GM12878 (cell line): ENCODE data around the gene GAMT. TPM values are rescaled to one million over a fixed set of nuclear protein-coding genes. Genes with fewer than 3 reads are reported as not detected.

Experiments used
- ATAC-seq: fragments of 200-7000 bp; cut with Tn5 transposase; 3 replicates; pipeline ENCODE4 v1.9.1; 2020; ENCODE audit warnings: mild to moderate bottlenecking, moderate library complexity
- BruUV-seq: library from RNA; stranded (reverse); fragments of 400-500 nt; replicated peaks from 2 replicates; lab custom pipeline; 2021; lab: Mats Ljungman, UMichigan
- CTCF ChIA-PET: fragments of 300-600 bp; sonication (Branson Sonifier 250); formaldehyde crosslinking; extraction: SDS; loops from one replicate; lab custom pipeline; 2021; ENCODE audit warnings: inconsistent platforms; lab: Yijun Ruan, JAX
- POLR2A ChIA-PET: fragments of 350-600 bp; formaldehyde crosslinking; extraction: SDS; loops from one replicate; lab custom pipeline; 2021; ENCODE audit warnings: inconsistent platforms; lab: Charles Lee
- RAD21 ChIA-PET: fragments of 300-600 bp; sonication (Branson Sonifier 250); formaldehyde crosslinking; loops from one replicate; lab custom pipeline; 2023; ENCODE audit warnings: antibody characterized with exemption; ENCODE audit not compliant: unreplicated experiment; lab: Charles Lee
- SMC1A ChIA-PET: fragments of 300-600 bp; sonication (Branson Sonifier 250); formaldehyde crosslinking; loops from one replicate; lab custom pipeline; 2023; ENCODE audit not compliant: unreplicated experiment, uncharacterized antibody; lab: Charles Lee
- DNase-seq: peaks from one replicate; pipeline ENCODE4 v3.0.0-alpha.2; 2011; ENCODE audit warnings: low read depth, low spot score
- FAIRE-seq: peaks from 3 replicates; lab custom pipeline; 2011; peaks lifted over from hg19 to GRCh38; lab: Jason Lieb, UNC
- H2AFZ ChIP-seq: 2 replicates; pipeline ENCODE4 v1.6.0; 2011; ENCODE audit warnings: low read depth, low read length, control low read depth; ENCODE audit not compliant: control insufficient read depth
- H3K27ac ChIP-seq: 2 replicates; pipeline ENCODE4 v1.5.1; 2011; ENCODE audit warnings: control low read depth; ENCODE audit not compliant: control insufficient read depth, insufficient read depth
- H3K27me3 ChIP-seq, 2 experiments: replicated peaks in 1 of 2; 2 replicates each; pipeline versions ENCODE4 v1.6.0 to v1.6.1; 2011; ENCODE audit warnings: low read length in 1 of 2; ENCODE audit not compliant: control insufficient read depth in 2 of 2, insufficient read depth in 2 of 2
- H3K36me3 ChIP-seq, 2 experiments: 2 replicates each; pipeline ENCODE4 v1.5.1; 2011; ENCODE audit warnings: low read length in 1 of 2; ENCODE audit not compliant: control insufficient read depth in 2 of 2, insufficient read depth in 2 of 2
- H3K4me1 ChIP-seq: 2 replicates; pipeline ENCODE4 v1.6.1; 2011; ENCODE audit warnings: mild to moderate bottlenecking, low read length, moderate library complexity, mixed read lengths; ENCODE audit not compliant: control insufficient read depth, insufficient read depth
- H3K4me2 ChIP-seq: 2 replicates; pipeline ENCODE4 v1.6.0; 2011; ENCODE audit warnings: control low read depth; ENCODE audit not compliant: control insufficient read depth, insufficient read depth
- H3K4me3 ChIP-seq: fragments of 200-600 bp; sonication (generic); 2 replicates; pipeline ENCODE4 v1.5.1; 2016
- H3K79me2 ChIP-seq: 2 replicates; pipeline ENCODE4 v1.6.0; 2011; ENCODE audit warnings: low read length; ENCODE audit not compliant: control insufficient read depth, insufficient read depth
- H3K9ac ChIP-seq: 2 replicates; pipeline ENCODE4 v1.8.0; 2011; ENCODE audit warnings: low read length, control low read depth, mixed read lengths; ENCODE audit not compliant: control insufficient read depth, insufficient read depth
- H3K9me3 ChIP-seq: replicated peaks from 3 replicates; pipeline ENCODE4 v1.5.1; 2011; ENCODE audit warnings: mild to moderate bottlenecking, low read length; ENCODE audit not compliant: control insufficient read depth, insufficient read depth
- H4K20me1 ChIP-seq: 2 replicates; pipeline ENCODE4 v1.6.0; 2011; ENCODE audit not compliant: control insufficient read depth, insufficient read depth
- BCL11A ChIP-seq: IDR thresholded peaks from 2 replicates; pipeline ENCODE4 v1.6.1; 2011; ENCODE audit warnings: low read depth, low read length
- CHD1 ChIP-seq: IDR thresholded peaks from 2 replicates; pipeline ENCODE4 v1.6.1; 2012; ENCODE audit warnings: low read depth, low read length, improper control_type of control experiment
- FOS ChIP-seq: IDR thresholded peaks from 3 replicates; pipeline ENCODE4 v1.6.1; 2011; ENCODE audit warnings: borderline replicate concordance; ENCODE audit not compliant: insufficient read length; ENCODE audit errors: extremely low read depth
- HDAC6 ChIP-seq: fragments of 200-600 bp; sonication (generic); IDR thresholded peaks from one replicate; pipeline ENCODE4 v1.8.0; 2017; ENCODE audit warnings: antibody characterized with exemption; ENCODE audit not compliant: unreplicated experiment
- IKZF1 ChIP-seq: fragments of 450-650 bp; conservative IDR thresholded peaks from 2 replicates; pipeline ENCODE4 v1.6.1; 2017; ENCODE audit warnings: antibody characterized with exemption, mild to moderate bottlenecking
- NBN ChIP-seq: fragments of 450-650 bp; IDR thresholded peaks from 2 replicates; pipeline ENCODE4 v1.6.1; 2016
- SIN3A ChIP-seq: IDR thresholded peaks from 2 replicates; pipeline ENCODE4 v1.6.1; 2012; ENCODE audit warnings: low read depth, low read length, improper control_type of control experiment
- SMAD1 ChIP-seq: fragments of 450-650 bp; IDR thresholded peaks from 2 replicates; pipeline ENCODE4 v1.6.1; 2018; ENCODE audit warnings: mild to moderate bottlenecking, low read depth; ENCODE audit not compliant: partially characterized antibody
- SMC3 ChIP-seq: IDR thresholded peaks from 2 replicates; pipeline ENCODE4 v1.6.1; 2011; ENCODE audit warnings: low read length, improper control_type of control experiment, borderline replicate concordance
- WGBS: methylation state at CpG from one replicate; pipeline ENCODE4 v1.1.6; 2016; ENCODE audit warnings: low lambda C conversion rate; ENCODE audit not compliant: insufficient replicate concordance, insufficient coverage; ENCODE audit errors: missing lambda C conversion rate; 5-methylcytosine and 5-hydroxymethylcytosine counted together
- in situ Hi-C: fragments of 300-500 bp; cut with MboI; formaldehyde crosslinking; loops from 9 replicates; pipeline ENCODE4 v1.14.3; 2018; ENCODE audit warnings: mixed read lengths
- intact Hi-C: fragments of 100-400 bp; cut with micrococcal nuclease; formaldehyde crosslinking; loops from one replicate; pipeline ENCODE4 v1.14.2; 2022; ENCODE audit not compliant: unreplicated experiment
- polyA plus RNA-seq, 11 experiments: library from polyadenylated mRNA; depleted of rRNA in 4 of 11; unstranded in 6 of 11; stranded (reverse) in 5 of 11; fragments of >200 nt; fragmentation: Nextera tagmentation in 4 of 11; fragmentation: Illumina TruSeq in 1 of 11; extraction: Ambion mirVana in 4 of 11; extraction: Trizol in 1 of 11; gene quantifications; 1 replicate in 1 of 11; 2 replicates in 10 of 11; pipeline versions ENCODE4 v1.2.1 to v1.2.3, GENCODE V29; 2011 to 2016; ENCODE audit warnings: inconsistent platforms in 2 of 11, missing spikeins in 2 of 11, low read depth in 1 of 11
- total RNA-seq, 4 experiments: library from RNA; depleted of rRNA in 3 of 4; stranded (reverse); fragments of >200 nt in 3 of 4; fragmentation: Illumina TruSeq in 1 of 4; extraction: Trizol in 1 of 4; gene quantifications; 2 replicates each; pipeline versions ENCODE4 v1.2.1 to v1.2.3, GENCODE V29; 2013 to 2021
- TF ChIP-seq, protein P1 (sequence below): fragments of 450-650 bp; formaldehyde crosslinking; IDR thresholded peaks from 2 replicates; pipeline ENCODE4 v1.5.0; 2022; ENCODE audit warnings: mild to moderate bottlenecking, missing genetic modification characterization
- TF ChIP-seq, protein P2 (sequence below): fragments of 450-650 bp; formaldehyde crosslinking; IDR thresholded peaks from 2 replicates; pipeline ENCODE4 v1.4.0; 2020; ENCODE audit warnings: mild to moderate bottlenecking, moderate library complexity
- TF ChIP-seq, protein P3 (sequence below): IDR thresholded peaks from 2 replicates; pipeline ENCODE4 v1.6.1; 2011; ENCODE audit warnings: borderline replicate concordance, low read depth, mild to moderate bottlenecking, moderate library complexity, low read length; ENCODE audit not compliant: insufficient read depth, poor library complexity, severe bottlenecking
- TF ChIP-seq, protein P4 (sequence below): fragments of 450-650 bp; IDR thresholded peaks from 2 replicates; pipeline ENCODE4 v1.6.1; 2014; ENCODE audit warnings: mild to moderate bottlenecking

GAMT gene
- total and polyA plus RNA-seq, 10 of the 15 experiments (the other 5 are each of a cell fraction or from before 2014, with no cell fraction given) = 1.6 to 131 (median 38.8) TPM

DNA sequence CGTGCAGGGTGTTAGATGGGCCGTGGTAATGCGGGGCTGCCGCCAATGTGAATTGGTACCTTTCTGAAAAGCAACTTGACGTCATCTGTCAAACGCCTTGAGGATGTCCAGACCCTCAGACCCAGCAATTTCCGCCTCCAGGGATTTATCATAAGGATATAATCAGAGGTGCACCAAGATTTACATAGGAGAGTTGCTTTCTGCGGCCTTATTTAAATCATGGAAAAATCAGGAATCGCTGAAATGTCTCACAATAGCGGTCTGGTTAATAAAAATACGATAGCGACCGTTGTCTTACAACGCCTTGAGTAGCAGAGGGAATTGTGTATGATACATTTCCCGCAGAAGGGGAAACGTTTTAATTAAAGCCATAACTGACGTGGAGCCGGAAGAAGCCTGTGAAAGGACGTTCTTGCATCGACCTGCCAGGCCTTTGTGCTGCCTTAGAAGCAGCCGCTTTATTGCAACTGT lies 49.9 kb downstream of the GAMT start (continued):
- TF ChIP-seq BCL11A (no peak), FOS (no peak), SMC3 (no peak), SMAD1 (no peak)
- TF ChIP-seq, protein P1, sequence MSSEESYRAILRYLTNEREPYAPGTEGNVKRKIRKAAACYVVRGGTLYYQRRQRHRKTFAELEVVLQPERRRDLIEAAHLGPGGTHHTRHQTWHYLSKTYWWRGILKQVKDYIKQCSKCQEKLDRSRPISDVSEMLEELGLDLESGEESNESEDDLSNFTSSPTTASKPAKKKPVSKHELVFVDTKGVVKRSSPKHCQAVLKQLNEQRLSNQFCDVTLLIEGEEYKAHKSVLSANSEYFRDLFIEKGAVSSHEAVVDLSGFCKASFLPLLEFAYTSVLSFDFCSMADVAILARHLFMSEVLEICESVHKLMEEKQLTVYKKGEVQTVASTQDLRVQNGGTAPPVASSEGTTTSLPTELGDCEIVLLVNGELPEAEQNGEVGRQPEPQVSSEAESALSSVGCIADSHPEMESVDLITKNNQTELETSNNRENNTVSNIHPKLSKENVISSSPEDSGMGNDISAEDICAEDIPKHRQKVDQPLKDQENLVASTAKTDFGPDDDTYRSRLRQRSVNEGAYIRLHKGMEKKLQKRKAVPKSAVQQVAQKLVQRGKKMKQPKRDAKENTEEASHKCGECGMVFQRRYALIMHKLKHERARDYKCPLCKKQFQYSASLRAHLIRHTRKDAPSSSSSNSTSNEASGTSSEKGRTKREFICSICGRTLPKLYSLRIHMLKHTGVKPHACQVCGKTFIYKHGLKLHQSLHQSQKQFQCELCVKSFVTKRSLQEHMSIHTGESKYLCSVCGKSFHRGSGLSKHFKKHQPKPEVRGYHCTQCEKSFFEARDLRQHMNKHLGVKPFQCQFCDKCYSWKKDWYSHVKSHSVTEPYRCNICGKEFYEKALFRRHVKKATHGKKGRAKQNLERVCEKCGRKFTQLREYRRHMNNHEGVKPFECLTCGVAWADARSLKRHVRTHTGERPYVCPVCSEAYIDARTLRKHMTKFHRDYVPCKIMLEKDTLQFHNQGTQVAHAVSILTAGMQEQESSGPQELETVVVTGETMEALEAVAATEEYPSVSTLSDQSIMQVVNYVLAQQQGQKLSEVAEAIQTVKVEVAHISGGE = no peak

DNA sequence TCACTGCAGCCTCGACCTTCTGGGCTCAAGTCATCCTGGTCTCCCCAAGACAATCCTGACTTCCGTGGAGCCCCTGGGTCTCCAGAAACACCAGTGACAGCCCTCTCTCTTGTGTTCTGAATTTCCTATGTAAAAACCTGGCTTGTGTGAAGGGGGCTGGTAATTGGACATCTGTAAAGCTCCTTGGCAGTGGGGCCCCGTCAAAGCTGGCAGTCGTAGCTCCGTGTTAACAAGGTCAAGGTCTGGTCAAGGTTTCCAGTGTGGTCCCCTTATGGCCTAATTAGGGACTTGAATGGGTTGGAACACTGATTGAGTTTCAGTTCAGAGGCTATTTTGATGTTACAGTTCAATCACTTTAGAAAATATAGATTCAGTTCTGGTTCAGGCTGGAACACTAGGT lies 50.5 kb downstream of the GAMT start:
- SMC1A ChIA-PET = no interaction called here
- Histone ChIP-seq H2AFZ (no peak overlapping the region), H3K4me2 (no peak overlapping the region), H4K20me1 (no peaks in the 10 kb centered on the region), H3K36me3 (no peaks in the 10 kb centered on the region), H3K4me1 (no peaks in the 10 kb centered on the region), H3K4me3 (no peak overlapping the region), H3K27me3 (no peaks in the 10 kb centered on the region; a peak in 1 of 4 replicates), H3K9ac (no peak overlapping the region), H3K9me3 (no peaks in the 10 kb centered on the region), H3K79me2 (peaks cover 9% of the 10 kb centered on the region), H3K27ac (no peak overlapping the region)
- BruUV-seq = no TSS peak
- TF ChIP-seq, protein P2, sequence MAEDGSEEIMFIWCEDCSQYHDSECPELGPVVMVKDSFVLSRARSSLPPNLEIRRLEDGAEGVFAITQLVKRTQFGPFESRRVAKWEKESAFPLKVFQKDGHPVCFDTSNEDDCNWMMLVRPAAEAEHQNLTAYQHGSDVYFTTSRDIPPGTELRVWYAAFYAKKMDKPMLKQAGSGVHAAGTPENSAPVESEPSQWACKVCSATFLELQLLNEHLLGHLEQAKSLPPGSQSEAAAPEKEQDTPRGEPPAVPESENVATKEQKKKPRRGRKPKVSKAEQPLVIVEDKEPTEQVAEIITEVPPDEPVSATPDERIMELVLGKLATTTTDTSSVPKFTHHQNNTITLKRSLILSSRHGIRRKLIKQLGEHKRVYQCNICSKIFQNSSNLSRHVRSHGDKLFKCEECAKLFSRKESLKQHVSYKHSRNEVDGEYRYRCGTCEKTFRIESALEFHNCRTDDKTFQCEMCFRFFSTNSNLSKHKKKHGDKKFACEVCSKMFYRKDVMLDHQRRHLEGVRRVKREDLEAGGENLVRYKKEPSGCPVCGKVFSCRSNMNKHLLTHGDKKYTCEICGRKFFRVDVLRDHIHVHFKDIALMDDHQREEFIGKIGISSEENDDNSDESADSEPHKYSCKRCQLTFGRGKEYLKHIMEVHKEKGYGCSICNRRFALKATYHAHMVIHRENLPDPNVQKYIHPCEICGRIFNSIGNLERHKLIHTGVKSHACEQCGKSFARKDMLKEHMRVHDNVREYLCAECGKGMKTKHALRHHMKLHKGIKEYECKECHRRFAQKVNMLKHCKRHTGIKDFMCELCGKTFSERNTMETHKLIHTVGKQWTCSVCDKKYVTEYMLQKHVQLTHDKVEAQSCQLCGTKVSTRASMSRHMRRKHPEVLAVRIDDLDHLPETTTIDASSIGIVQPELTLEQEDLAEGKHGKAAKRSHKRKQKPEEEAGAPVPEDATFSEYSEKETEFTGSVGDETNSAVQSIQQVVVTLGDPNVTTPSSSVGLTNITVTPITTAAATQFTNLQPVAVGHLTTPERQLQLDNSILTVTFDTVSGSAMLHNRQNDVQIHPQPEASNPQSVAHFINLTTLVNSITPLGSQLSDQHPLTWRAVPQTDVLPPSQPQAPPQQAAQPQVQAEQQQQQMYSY (CRISPR knock-in tag) = no peak
- TF ChIP-seq, protein P3, sequence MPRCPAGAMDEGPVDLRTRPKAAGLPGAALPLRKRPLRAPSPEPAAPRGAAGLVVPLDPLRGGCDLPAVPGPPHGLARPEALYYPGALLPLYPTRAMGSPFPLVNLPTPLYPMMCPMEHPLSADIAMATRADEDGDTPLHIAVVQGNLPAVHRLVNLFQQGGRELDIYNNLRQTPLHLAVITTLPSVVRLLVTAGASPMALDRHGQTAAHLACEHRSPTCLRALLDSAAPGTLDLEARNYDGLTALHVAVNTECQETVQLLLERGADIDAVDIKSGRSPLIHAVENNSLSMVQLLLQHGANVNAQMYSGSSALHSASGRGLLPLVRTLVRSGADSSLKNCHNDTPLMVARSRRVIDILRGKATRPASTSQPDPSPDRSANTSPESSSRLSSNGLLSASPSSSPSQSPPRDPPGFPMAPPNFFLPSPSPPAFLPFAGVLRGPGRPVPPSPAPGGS = no peak
- no peak for TF ChIP-seq HDAC6
- no peak for TF ChIP-seq NBN
- no peak for TF ChIP-seq CHD1
- TF ChIP-seq SIN3A = no peak
- TF ChIP-seq, protein P4, sequence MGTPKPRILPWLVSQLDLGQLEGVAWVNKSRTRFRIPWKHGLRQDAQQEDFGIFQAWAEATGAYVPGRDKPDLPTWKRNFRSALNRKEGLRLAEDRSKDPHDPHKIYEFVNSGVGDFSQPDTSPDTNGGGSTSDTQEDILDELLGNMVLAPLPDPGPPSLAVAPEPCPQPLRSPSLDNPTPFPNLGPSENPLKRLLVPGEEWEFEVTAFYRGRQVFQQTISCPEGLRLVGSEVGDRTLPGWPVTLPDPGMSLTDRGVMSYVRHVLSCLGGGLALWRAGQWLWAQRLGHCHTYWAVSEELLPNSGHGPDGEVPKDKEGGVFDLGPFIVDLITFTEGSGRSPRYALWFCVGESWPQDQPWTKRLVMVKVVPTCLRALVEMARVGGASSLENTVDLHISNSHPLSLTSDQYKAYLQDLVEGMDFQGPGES = no peak
- TF ChIP-seq IKZF1 = no peak
- in situ Hi-C loops = no loop called here
- POLR2A ChIA-PET = no interaction called here
- intact Hi-C loops = no loop called here
- RAD21 ChIA-PET = no interaction called here
- 36% methylated on average over 5 of the region's 5 CpGs for whole genome bisulfite sequencing
- ATAC-seq (no peak), DNase-seq (no peak), FAIRE-seq (no peak)
- CTCF ChIA-PET = interaction anchor here (1.1 kb wide), 1 partner anchor 35 kb away, joined by 3 read pairs; no protein-coding TSS in a partner anchor
